Right lobe of liver (tissue), 6 donors: Measurements from ENCODE around the gene KCNK3. TPM values are rescaled to one million over a fixed set of nuclear protein-coding genes. Genes with fewer than 3 reads are reported as not detected.

Source experiments
- ATAC-seq, 4 donors: fragments of 200-7000 bp; cut with Tn5 transposase; one replicate each; pipeline ENCODE4 v1.9.1; 2020; ENCODE audit warnings: mild to moderate bottlenecking in 4 of 4, moderate library complexity in 4 of 4
- DNase-seq, 3 donors: peaks; one replicate each; pipeline ENCODE4 v3.0.0-alpha.2; 2020
- H3K27ac ChIP-seq, 3 donors: fragments of 200-600 bp; one replicate each; pipeline ENCODE4 v1.8.0; 2022
- H3K27me3 ChIP-seq, 2 donors: fragments of 200-600 bp; one replicate each; pipeline ENCODE4 v1.8.0; 2022
- H3K36me3 ChIP-seq, 4 donors: fragments of 200-600 bp; sonication (generic) in 1 of 4; one replicate each; pipeline versions ENCODE4 v1.5.1 to v1.8.0; 2017 to 2022; ENCODE audit warnings: control low read depth in 1 of 4
- H3K4me1 ChIP-seq, 4 donors: fragments of 200-600 bp; sonication (generic) in 1 of 4; one replicate each; pipeline versions ENCODE4 v1.5.1 to v1.8.0; 2017 to 2022; ENCODE audit warnings: control low read depth in 1 of 4
- H3K4me3 ChIP-seq, 3 donors: fragments of 200-600 bp; one replicate each; pipeline ENCODE4 v1.8.0; 2022
- H3K9me3 ChIP-seq, 4 donors: fragments of 200-600 bp; sonication (generic) in 1 of 4; one replicate each; pipeline versions ENCODE4 v1.5.1 to v1.8.0; 2017 to 2022; ENCODE audit warnings: control low read depth in 1 of 4
- POLR2A ChIP-seq: fragments of 450-650 bp; IDR thresholded peaks from one replicate; pipeline ENCODE4 v1.6.1; 2017; ENCODE audit warnings: antibody characterized with exemption, mild to moderate bottlenecking
- WGBS: methylation state at CpG from one replicate; pipeline ENCODE4 v1.1.6; 2018; ENCODE audit warnings: low coverage, low lambda C conversion rate; ENCODE audit not compliant: insufficient coverage; ENCODE audit errors: missing lambda C conversion rate; 5-methylcytosine and 5-hydroxymethylcytosine counted together
- intact Hi-C, 2 donors: fragments of 100-400 bp; cut with DNase I; formaldehyde crosslinking; loops; one replicate each; pipeline versions ENCODE4 v1.11.2 to v1.14.1; 2022
- total RNA-seq, 6 experiments: library from RNA; depleted of rRNA in 2 of 6; stranded (reverse); fragments of >200 nt in 2 of 6; fragmentation: NEBNext Ultra II Directional in 3 of 6; extraction: Animal tissue kit (Norgen Biotek cat#: 25700) in 3 of 6; gene quantifications; one replicate each; pipeline versions ENCODE4 v1.1.0 to v1.2.4, GENCODE V29; 2016 to 2023
- TF ChIP-seq, protein P1 (sequence below), 4 donors: fragments of 200-600 bp in 3 of 4; fragments of 450-650 bp in 1 of 4; IDR thresholded peaks; one replicate each; pipeline versions ENCODE4 v1.5.1 to v1.8.0; 2016 to 2022; ENCODE audit warnings: antibody characterized with exemption in 4 of 4, mild to moderate bottlenecking in 2 of 4
- donor health status: DM: no; HTN: yes; CAD: no.
- donor health status: DM: no; HTN: no; CAD: no.
- donor health status: DM: no; HTN: no; CAD: no.
- donor health status: DM: no; HTN: yes; CAD: no.
- donor health status: DM: no; HTN: yes; CAD: no.

KCNK3 gene
- total RNA-seq, 6 experiments from 2014 or later: 0.18 to 0.43 (median 0.33) TPM

DNA sequence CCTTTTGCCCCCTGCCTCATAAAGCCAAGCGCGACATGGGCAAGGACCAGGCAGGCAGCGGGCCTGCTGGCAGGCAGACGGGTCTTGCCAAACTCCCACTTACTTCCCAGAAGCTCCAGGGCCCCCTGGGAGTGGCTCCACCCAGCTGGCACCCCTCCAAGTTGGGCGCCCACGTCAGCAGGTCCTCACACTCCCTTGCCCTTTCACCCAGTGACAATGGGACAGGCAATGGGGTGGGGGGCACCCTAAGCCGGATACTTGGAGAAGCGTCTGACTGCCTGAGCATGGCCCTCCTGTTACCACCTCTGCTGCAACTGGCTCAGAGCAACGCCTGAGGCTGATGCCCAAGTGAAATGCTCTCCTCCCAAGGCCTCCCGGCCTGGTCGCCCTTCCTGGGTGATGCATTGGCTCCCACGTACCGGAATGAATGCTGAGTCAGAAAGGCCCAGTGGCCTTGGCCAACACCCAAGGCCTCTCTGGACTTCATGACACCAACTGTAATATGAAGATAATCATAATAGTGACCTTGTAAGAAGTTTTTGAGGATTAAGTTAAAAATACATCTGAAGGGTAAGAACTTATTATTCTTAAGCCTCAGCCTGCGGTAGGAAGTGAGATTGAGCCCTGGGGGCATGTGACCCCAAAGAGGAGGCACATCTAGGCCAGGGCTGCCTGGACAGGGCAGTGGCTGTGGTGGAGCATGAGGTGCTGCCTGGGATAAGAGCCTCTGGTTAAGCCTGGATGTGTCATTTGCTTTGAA lies 31.6 kb downstream of the KCNK3 start:
- intact Hi-C loops: no loop called here
- 40% methylated on average over 5 of the region's 14 CpGs for WGBS
- Histone ChIP-seq H3K4me3 (no peak overlapping the region), H3K36me3 (no peaks in the 10 kb centered on the region), H3K27me3 (peaks cover 0 to 17% of the 10 kb centered on the region in 2 donors), H3K27ac (peak overlapping the region; percentile 10 to 43 (median 11)), H3K4me1 (peaks cover 0 to 53% (median 17%) of the 10 kb centered on the region in 4 donors), H3K9me3 (no peaks in the 10 kb centered on the region)
- ATAC-seq (peak in 2 of 4 donors; percentile 2 to 23), DNase-seq (peak; percentile 60 to 70 (median 62))
- TF ChIP-seq POLR2A: no peak
- TF ChIP-seq, protein P1, sequence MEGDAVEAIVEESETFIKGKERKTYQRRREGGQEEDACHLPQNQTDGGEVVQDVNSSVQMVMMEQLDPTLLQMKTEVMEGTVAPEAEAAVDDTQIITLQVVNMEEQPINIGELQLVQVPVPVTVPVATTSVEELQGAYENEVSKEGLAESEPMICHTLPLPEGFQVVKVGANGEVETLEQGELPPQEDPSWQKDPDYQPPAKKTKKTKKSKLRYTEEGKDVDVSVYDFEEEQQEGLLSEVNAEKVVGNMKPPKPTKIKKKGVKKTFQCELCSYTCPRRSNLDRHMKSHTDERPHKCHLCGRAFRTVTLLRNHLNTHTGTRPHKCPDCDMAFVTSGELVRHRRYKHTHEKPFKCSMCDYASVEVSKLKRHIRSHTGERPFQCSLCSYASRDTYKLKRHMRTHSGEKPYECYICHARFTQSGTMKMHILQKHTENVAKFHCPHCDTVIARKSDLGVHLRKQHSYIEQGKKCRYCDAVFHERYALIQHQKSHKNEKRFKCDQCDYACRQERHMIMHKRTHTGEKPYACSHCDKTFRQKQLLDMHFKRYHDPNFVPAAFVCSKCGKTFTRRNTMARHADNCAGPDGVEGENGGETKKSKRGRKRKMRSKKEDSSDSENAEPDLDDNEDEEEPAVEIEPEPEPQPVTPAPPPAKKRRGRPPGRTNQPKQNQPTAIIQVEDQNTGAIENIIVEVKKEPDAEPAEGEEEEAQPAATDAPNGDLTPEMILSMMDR (IDR thresholded peaks at IDR 0.05): no peak

- peak overlapping the region in 2 of 3 donors; percentile 10 to 43 for H3K27ac ChIP-seq
- peaks cover 0 to 48% (median 15%) of the 10 kb centered on the region in 4 donors for H3K4me1 ChIP-seq
- ATAC-seq: no peak
Observed at GRCh38 chr2:26724784-26725520, 32.4 kb downstream of the KCNK3 start.

GRCh38 chr2:26725521-26725820 lies 32.9 kb downstream of the KCNK3 start:
- Histone ChIP-seq H3K9me3 (no peaks in the 10 kb centered on the region), H3K4me3 (no peak overlapping the region), H3K36me3 (no peaks in the 10 kb centered on the region), H3K4me1 (peaks cover 0 to 43% (median 13%) of the 10 kb centered on the region in 4 donors), H3K27ac (no peak overlapping the region), H3K27me3 (peaks cover 0 to 17% of the 10 kb centered on the region in 2 donors)
- no peak for DNase-seq
- intact Hi-C loops: no loop called here
- TF ChIP-seq, protein P1 (IDR thresholded peaks at IDR 0.05): no peak
- no peak for ATAC-seq
- WGBS: no CpG with 5 or more reads among the region's 7 CpGs

More at GRCh38 chr2:26724784-26725520, 32.4 kb downstream of the KCNK3 start:
- Histone ChIP-seq H3K4me3 (no peak overlapping the region), H3K9me3 (no peaks in the 10 kb centered on the region), H3K36me3 (no peaks in the 10 kb centered on the region), H3K27me3 (peaks cover 0 to 17% of the 10 kb centered on the region in 2 donors)
- 86% methylated on average over 7 of the region's 14 CpGs for WGBS
- intact Hi-C loops: no loop called here
- no peak for DNase-seq
- no peak for TF ChIP-seq POLR2A
- TF ChIP-seq, protein P1 (IDR thresholded peaks at IDR 0.05): no peak

GRCh38 chr2:26726228-26726627 lies 33.7 kb downstream of the KCNK3 start:
- ATAC-seq: no peak
- no peak for DNase-seq
- Histone ChIP-seq H3K4me3 (no peak overlapping the region), H3K9me3 (no peaks in the 10 kb centered on the region), H3K27me3 (peaks cover 0 to 17% of the 10 kb centered on the region in 2 donors), H3K4me1 (peaks cover 0 to 35% (median 9%) of the 10 kb centered on the region in 4 donors), H3K36me3 (no peaks in the 10 kb centered on the region), H3K27ac (no peak overlapping the region)
- WGBS: 79% methylated on average over 1 of the region's 1 CpG
- intact Hi-C loops: no loop called here
- no peak for TF ChIP-seq POLR2A
- TF ChIP-seq, protein P1 (IDR thresholded peaks at IDR 0.05): no peak
